ENCODE results near the gene GCN1. TPM values are rescaled to one million over a fixed set of nuclear protein-coding genes. Genes with fewer than 3 reads are reported as not detected.

The GCN1 gene
- total RNA-seq, 1 donor from 2014 or later, result 114 TPM

DNA sequence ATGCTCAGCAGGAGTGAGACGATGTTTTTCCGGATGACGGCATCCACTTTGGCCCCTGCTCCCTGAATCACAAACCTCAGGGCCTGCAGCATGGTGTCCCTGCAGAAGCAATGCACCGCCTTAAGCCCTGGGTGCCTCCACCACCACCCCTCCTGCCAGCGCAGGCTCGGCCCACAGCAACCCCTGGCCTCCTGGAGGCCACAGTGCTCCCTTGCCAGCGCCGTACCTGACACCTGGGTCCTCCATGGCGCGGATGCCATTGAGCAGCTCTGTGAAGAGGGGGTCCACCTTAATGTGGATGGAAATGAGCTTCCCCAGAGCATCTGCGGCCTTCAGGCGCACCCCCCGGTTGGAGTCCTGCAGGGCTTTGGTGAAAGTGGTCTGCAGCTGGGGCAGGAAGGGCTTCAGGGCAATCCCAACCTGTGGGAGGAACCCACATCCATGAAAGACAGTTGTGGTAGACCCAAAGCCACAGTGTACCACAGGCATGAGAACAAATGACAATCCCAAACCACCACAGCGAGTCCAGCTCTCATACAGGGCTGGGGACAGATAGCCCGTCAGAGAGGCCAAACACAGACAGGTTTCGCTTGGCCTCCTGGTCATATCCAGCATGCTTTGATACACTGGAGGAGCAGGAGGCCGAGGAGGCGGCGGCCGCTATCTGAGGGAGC lies 60.1 kb downstream of the GCN1 start:
- Mint-ChIP-seq H3K27me3 (ENCODE audit: low read depth) (no peaks in the 10 kb centered on the region), H3K36me3 (ENCODE audit: low read depth) (peaks cover 11% of the 10 kb centered on the region), H3K4me3 (no peak overlapping the region), H3K9me3 (no peaks in the 10 kb centered on the region), H3K4me1 (no peaks in the 10 kb centered on the region), H3K27ac (ENCODE audit: unreplicated experiment) (no peak overlapping the region)
- DNase-seq (ENCODE audit: low read depth, low spot score), result no peak
- TF ChIP-seq CTCF (conservative IDR thresholded peaks at IDR 0.05), result no peak

DNA sequence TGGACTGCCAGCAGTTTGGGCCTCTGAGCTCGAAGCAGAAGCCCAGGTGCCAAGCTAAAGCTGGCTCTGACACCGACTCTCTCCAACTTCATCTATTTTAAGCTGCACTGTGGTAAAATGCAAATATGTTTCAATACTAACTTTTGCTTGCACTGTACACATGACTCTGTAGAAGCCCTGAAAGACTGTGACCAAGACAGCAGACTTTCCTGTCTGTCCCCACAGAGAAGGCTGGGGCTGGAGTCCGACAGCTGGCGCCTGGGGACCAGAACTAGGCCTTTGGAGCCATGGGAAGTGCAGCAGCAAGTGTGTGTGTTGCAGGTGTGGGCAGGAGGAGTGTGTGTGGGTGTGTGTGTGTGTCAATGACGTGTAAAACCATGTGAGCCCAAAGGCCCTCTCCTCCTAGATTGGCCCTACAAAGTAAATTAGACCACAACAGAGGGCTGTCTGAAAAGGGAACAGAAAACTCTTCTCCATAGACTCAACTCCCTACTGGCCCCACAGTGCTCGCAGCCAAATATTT lies 61.6 kb downstream of the GCN1 start:
- Mint-ChIP-seq H3K4me3 (no peak overlapping the region), H3K27ac (ENCODE audit: unreplicated experiment) (no peak overlapping the region), H3K36me3 (ENCODE audit: low read depth) (peaks cover 11% of the 10 kb centered on the region), H3K9me3 (no peaks in the 10 kb centered on the region), H3K4me1 (no peaks in the 10 kb centered on the region), H3K27me3 (ENCODE audit: low read depth) (no peaks in the 10 kb centered on the region)
- no peak for TF ChIP-seq CTCF (conservative IDR thresholded peaks at IDR 0.05)
- DNase-seq (ENCODE audit: low read depth, low spot score), result no peak

GRCh38 chr12:120132054-120132836 lies 62.3 kb downstream of the GCN1 start:
- Mint-ChIP-seq H3K4me1 (no peaks in the 10 kb centered on the region), H3K27me3 (ENCODE audit: low read depth) (no peaks in the 10 kb centered on the region), H3K4me3 (no peak overlapping the region), H3K27ac (ENCODE audit: unreplicated experiment) (no peak overlapping the region), H3K36me3 (ENCODE audit: low read depth) (peaks cover 11% of the 10 kb centered on the region), H3K9me3 (no peaks in the 10 kb centered on the region)
- TF ChIP-seq CTCF (conservative IDR thresholded peaks at IDR 0.05), result no peak
- no peak for DNase-seq (ENCODE audit: low read depth, low spot score)

DNA sequence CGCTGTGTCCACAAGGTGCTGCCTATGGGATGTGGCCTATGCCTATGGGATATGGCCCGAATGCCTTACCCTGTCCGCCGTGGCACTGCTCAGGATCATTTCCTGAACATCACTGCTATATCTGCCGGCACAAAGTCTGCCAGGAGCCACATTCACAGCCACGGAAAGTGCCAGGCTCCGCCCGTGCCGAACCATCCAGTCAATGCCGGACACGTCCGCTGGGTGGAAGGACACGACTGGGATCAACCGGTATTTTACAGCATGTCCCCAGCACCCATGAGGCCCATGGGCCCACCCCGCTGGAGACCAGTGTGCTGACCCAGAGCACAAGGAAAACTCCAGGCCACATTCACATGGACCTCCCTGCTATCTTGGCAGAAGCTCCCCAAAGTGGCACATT lies 63.4 kb downstream of the GCN1 start:
- no peak for DNase-seq (ENCODE audit: low read depth, low spot score)
- H3K4me3 Mint-ChIP-seq, result no peak overlapping the region
- TF ChIP-seq CTCF (conservative IDR thresholded peaks at IDR 0.05), result no peak
- peaks cover 17% of the 10 kb centered on the region for H3K36me3 Mint-ChIP-seq (ENCODE audit: low read depth)
- peaks cover 5% of the 10 kb centered on the region for H3K4me1 Mint-ChIP-seq
- H3K27me3 Mint-ChIP-seq (ENCODE audit: low read depth), result no peaks in the 10 kb centered on the region
- H3K27ac Mint-ChIP-seq (ENCODE audit: unreplicated experiment), result no peak overlapping the region
- H3K9me3 Mint-ChIP-seq, result no peaks in the 10 kb centered on the region

GRCh38 chr12:120130011-120130410 lies 64.5 kb downstream of the GCN1 start:
- Mint-ChIP-seq H3K27me3 (ENCODE audit: low read depth) (no peaks in the 10 kb centered on the region), H3K36me3 (ENCODE audit: low read depth) (peaks cover 17% of the 10 kb centered on the region), H3K27ac (ENCODE audit: unreplicated experiment) (no peak overlapping the region), H3K4me3 (no peak overlapping the region), H3K4me1 (peaks cover 5% of the 10 kb centered on the region), H3K9me3 (no peaks in the 10 kb centered on the region)
- no peak for DNase-seq (ENCODE audit: low read depth, low spot score)
- no peak for TF ChIP-seq CTCF (conservative IDR thresholded peaks at IDR 0.05)

All from neural crest cell (in vitro differentiated cells).